Heart left ventricle (tissue), 16 donors: ENCODE measurements around the gene FRS2. TPM values are rescaled to one million over a fixed set of nuclear protein-coding genes. Genes with fewer than 3 reads are reported as not detected.
A peak's percentile ranks its signal among the peaks of the same experiment; 100 is the strongest.

Source experiments
- ATAC-seq, 4 donors: fragments of 200-7000 bp; cut with Tn5 transposase; one replicate each; pipeline ENCODE4 v1.9.1; 2020 to 2022; ENCODE audit warnings: moderate library complexity in 4 of 4, mild to moderate bottlenecking in 3 of 4, moderate number of reproducible peaks in 1 of 4
- DNase-seq, 5 donors: peaks; one replicate each; pipeline ENCODE4 v3.0.0-alpha.2; 2020
- H3K27ac ChIP-seq, 12 donors: fragments of 200-600 bp; sonication (generic) in 4 of 12; one replicate each; pipeline versions ENCODE4 v1.5.0 to v1.8.0; 2016 to 2022; ENCODE audit warnings: mild to moderate bottlenecking in 2 of 12
- H3K27me3 ChIP-seq, 9 donors: fragments of 200-600 bp; sonication (generic) in 2 of 9; one replicate each; pipeline versions ENCODE4 v1.5.1 to v1.8.0; 2016 to 2022; ENCODE audit warnings: mild to moderate bottlenecking in 3 of 9
- H3K36me3 ChIP-seq, 9 donors: fragments of 200-600 bp; sonication (generic) in 2 of 9; one replicate each; pipeline versions ENCODE4 v1.5.0 to v1.8.0; 2018 to 2022; ENCODE audit warnings: mild to moderate bottlenecking in 2 of 9
- H3K4me1 ChIP-seq, 12 donors: fragments of 200-600 bp; sonication (generic) in 4 of 12; one replicate each; pipeline versions ENCODE4 v1.5.0 to v1.8.0; 2016 to 2022; ENCODE audit warnings: mild to moderate bottlenecking in 3 of 12
- H3K4me3 ChIP-seq, 12 donors: fragments of 200-600 bp; sonication (generic) in 4 of 12; one replicate each; pipeline versions ENCODE4 v1.5.0 to v1.8.0; 2017 to 2022; ENCODE audit warnings: mild to moderate bottlenecking in 9 of 12, moderate library complexity in 4 of 12
- H3K9me3 ChIP-seq, 12 donors: fragments of 200-600 bp; sonication (generic) in 4 of 12; one replicate each; pipeline versions ENCODE4 v1.5.0 to v1.8.0; 2016 to 2022; ENCODE audit warnings: mild to moderate bottlenecking in 1 of 12
- CTCF ChIP-seq, 12 donors: fragments of 200-600 bp; sonication (generic) in 4 of 12; IDR thresholded peaks; one replicate each; pipeline versions ENCODE4 v1.5.0 to v1.8.0; 2018 to 2022; ENCODE audit warnings: antibody characterized with exemption in 12 of 12, mild to moderate bottlenecking in 5 of 12
- POLR2A ChIP-seq, 2 donors: fragments of 450-650 bp; IDR thresholded peaks; one replicate each; pipeline ENCODE4 v1.6.1; 2017; ENCODE audit warnings: antibody characterized with exemption in 2 of 2, mild to moderate bottlenecking in 2 of 2, moderate library complexity in 2 of 2
- WGBS, 4 donors: extraction: QIAGEN DNeasy Blood & Tissue Kit in 2 of 4; methylation state at CpG; one replicate each; pipeline versions ENCODE4 v1.1.5 to v1.1.7; 2013 to 2018; 5-methylcytosine and 5-hydroxymethylcytosine counted together
- intact Hi-C, 10 donors: fragments of 100-400 bp; cut with DNase I; formaldehyde crosslinking; loops; one replicate each; pipeline versions ENCODE4 v1.11.1 to v1.14.2; 2022
- polyA plus RNA-seq, 2 donors: library from polyadenylated mRNA; stranded (reverse); fragments of 200-250 nt; gene quantifications; one replicate each; pipeline ENCODE4 v1.2.3, GENCODE V29; 2013
- total RNA-seq, 9 donors: library from RNA; depleted of rRNA in 2 of 9; stranded (reverse); fragments of >200 nt in 2 of 9; fragmentation: NEBNext Ultra II Directional in 3 of 9; extraction: Animal tissue kit (Norgen Biotek cat#: 25700) in 3 of 9; gene quantifications; one replicate each; pipeline versions ENCODE4 v1.1.0 to v1.2.4, GENCODE V29; 2016 to 2023
- donor health status: ischemic (EF 13 %, LVEDD 7.1; RV severe dilation, severe dysfunction).
- donor health status: healthy with polysubstance abuse.
- donor health status: DM: no; HTN: yes; CAD: no.
- donor health status: DM: no; HTN: no; CAD: no.
- donor health status: ischemic (EF 25% LVEDD 6.9; RV normal size, moderate dysfunction).
- donor health status: ischemic (EF 25% LVEDD 5.7; RV mildly dilated, moderate dysfunction).
- donor health status: healthy.
- donor health status: DM: yes; HTN: yes; CAD: no.
- donor health status: ischemic (EF 35%, LVEDD 5.7; RV mildly dilated, moderate dysfunction).
- donor health status: nonischemic (EF 11% LVEDD 7.7; RV severe dilation, severe dysfunction).
- donor health status: DM: yes; HTN: yes; CAD: no.
- donor health status: PGD.
- donor health status: ischemic (EF 29% LVEDD 5.4; RV normal size, mild dysfunction).
- donor health status: nonischemic (EF 23%, LVEDD 6.1; RV moderate dilation, normal function).

Gene FRS2
- total and polyA plus RNA-seq, 11 donors, result 2.6 to 33.9 (median 20.3) TPM

- DNase-seq, result no peak
- no peak for ATAC-seq
- Histone ChIP-seq H3K4me1 (peaks cover 0 to 14% (median 0%) of the 10 kb centered on the region in 12 donors), H3K27me3 (no peaks in the 10 kb centered on the region), H3K27ac (no peak overlapping the region), H3K4me3 (no peak overlapping the region), H3K36me3 (no peaks in the 10 kb centered on the region), H3K9me3 (no peaks in the 10 kb centered on the region)
- 60 to 71% (median 66%) methylated on average over 1 of the region's 1 CpG for WGBS, 4 donors
- intact Hi-C loops, result no loop called here
- TF ChIP-seq POLR2A (IDR thresholded peaks at IDR 0.05), result no peak
- TF ChIP-seq CTCF (IDR thresholded peaks at IDR 0.05), result no peak
These were observed 5.8 kb upstream of the FRS2 start for GRCh38 chr12:69464428-69464827.

GRCh38 chr12:69466867-69467266 lies 3.3 kb upstream of the FRS2 start:
- H3K27ac ChIP-seq, result peak overlapping the region in 1 of 12 donors; percentile 25
- intact Hi-C loops, result loop anchor here in 2 of 10 donors (5.0 kb wide), 2 partner anchors 35 to 50 kb away; no protein-coding TSS in a partner anchor

GRCh38 chr12:69467366-69467765 lies 2.8 kb upstream of the FRS2 start:
- 62 to 69% (median 66%) methylated on average over 4 of the region's 4 CpGs for WGBS, 4 donors

More at GRCh38 chr12:69466867-69467266, 3.3 kb upstream of the FRS2 start:
- Histone ChIP-seq H3K36me3 (no peaks in the 10 kb centered on the region), H3K9me3 (no peaks in the 10 kb centered on the region), H3K4me3 (no peak overlapping the region), H3K27me3 (no peaks in the 10 kb centered on the region), H3K4me1 (peaks cover 0 to 29% (median 9%) of the 10 kb centered on the region in 12 donors)
- ATAC-seq (no peak), DNase-seq (no peak)
- 90 to 96% (median 95%) methylated on average over 1 of the region's 1 CpG for WGBS, 4 donors
- TF ChIP-seq POLR2A (IDR thresholded peaks at IDR 0.05) (no peak), CTCF (IDR thresholded peaks at IDR 0.05) (no peak)

More at GRCh38 chr12:69467366-69467765, 2.8 kb upstream of the FRS2 start:
- H3K27me3 ChIP-seq, result no peaks in the 10 kb centered on the region
- H3K27ac ChIP-seq, result peak overlapping the region in 1 of 12 donors; percentile 25
- no peaks in the 10 kb centered on the region for H3K9me3 ChIP-seq
- ATAC-seq (no peak), DNase-seq (no peak)
- H3K4me3 ChIP-seq, result no peak overlapping the region
- no peaks in the 10 kb centered on the region for H3K36me3 ChIP-seq
- peaks cover 0 to 34% (median 14%) of the 10 kb centered on the region in 12 donors for H3K4me1 ChIP-seq
- intact Hi-C loops, result loop anchor here in 2 of 10 donors (5.0 kb wide), 2 partner anchors 35 to 50 kb away; no protein-coding TSS in a partner anchor
- no peak for TF ChIP-seq POLR2A (IDR thresholded peaks at IDR 0.05)
- no peak for TF ChIP-seq CTCF (IDR thresholded peaks at IDR 0.05)
